GM18505 (cell line): ENCODE results near the gene SLC47A2.

Source experiments
- ATAC-seq: cut with Tn5 transposase; IDR thresholded peaks from one replicate; pipeline ENCODE4 v1.9.1; 2021; ENCODE audit not compliant: unreplicated experiment
- POLR2A ChIP-seq: IDR thresholded peaks from 4 replicates; pipeline ENCODE4 v1.6.1; 2011; ENCODE audit warnings: borderline replicate concordance; ENCODE audit not compliant: insufficient read depth, insufficient read length; ENCODE audit errors: extremely low read depth

SLC47A2 gene

DNA sequence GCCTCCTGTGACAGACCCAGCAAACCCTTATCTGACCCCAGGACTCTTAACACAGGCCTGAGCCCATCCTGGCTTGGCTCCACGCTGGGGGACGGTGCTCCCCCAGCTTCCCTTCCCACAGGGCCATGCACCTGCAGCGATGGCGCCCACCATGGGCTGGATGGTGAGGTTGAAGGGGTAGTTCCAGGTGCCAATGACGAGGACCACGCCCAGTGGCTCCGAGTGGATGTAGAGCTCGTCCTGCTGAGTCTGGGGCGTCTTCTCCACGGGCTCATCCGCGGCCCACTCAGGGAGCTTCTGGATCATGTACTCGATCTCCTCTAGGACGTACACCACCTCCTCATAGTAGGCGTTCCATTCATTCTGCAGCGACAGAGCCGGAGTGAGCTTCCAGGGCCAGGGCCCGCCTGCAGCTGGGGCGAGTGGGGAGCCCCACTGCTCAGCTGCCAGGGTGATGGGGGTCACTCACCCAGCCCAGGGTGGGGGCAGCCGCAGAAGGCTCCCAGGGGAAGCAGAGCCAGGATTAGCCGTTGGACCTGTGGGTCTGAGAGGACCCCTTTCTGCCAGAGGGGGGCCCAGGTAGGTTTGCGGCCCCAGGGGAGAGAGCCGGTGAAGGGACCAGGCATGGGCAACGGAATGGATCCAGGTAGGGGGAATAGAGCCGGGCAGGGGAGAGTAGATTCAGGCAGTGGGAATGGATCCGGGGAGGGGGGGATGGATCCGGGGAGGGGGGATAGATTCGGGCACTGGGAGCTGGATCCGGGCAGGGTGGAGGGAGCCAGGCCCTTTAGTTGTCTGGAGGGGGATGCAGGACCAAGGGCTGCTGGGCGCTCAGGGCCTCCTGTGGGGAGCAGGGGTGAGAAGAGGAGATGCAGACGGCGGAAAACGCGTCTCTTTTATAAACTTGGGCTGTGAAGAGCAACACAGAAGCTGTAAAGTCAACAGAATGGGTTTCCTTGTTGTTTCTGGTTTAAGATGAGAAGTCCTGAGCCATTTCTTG is 27.0 kb upstream of the SLC47A2 start:
- no peak for TF ChIP-seq POLR2A
- no peak for ATAC-seq

DNA sequence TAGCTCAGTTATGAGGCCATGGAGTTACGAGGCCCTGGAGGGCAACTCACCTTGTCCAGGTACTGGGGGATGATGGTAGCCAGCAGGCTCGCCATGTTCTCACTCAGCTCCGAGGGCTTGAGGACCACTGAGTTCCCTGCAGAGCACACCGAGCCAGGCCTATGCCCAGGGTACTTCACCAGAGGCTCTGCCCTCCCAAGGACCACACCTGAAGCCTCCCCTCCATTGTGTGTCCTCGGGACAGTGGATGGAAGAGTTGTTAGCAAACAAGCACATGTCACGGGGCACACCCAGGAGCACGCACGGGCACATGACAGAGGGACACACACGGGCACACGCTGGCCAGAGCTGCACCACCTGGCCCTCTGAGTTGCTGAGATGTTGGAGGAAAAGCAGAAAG is 26.1 kb upstream of the SLC47A2 start:
- no peak for TF ChIP-seq POLR2A
- ATAC-seq, result no peak

DNA sequence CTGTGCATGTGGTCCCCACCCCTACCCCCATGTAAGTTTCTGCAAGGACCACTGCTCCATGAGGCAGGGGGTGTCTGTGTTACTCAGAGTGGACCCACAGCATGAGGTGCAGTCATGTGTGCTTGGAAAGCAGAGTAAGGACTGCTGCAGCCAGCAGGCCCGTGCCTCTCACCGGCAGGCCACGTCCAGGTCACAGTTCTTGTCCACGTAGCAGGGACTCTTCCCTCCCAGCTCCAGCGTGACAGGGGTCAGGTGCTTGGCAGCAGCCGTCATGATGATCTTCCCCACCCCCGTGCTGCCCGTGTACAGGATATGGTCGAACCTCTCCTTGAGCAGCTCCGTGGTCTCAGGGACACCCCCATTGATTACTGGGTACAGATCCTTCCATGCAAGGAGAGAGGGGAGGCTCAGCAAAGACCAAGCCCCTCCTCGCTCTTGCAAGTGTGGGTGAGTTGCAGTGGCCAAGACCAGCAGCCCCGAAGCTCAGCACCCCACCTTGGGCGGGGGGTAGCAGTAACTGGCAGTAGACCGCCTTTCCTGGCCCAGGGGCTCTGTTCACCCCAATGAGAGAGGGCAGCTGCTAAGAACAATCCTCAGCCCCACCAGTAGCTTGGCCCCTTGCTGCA is 25.6 kb upstream of the SLC47A2 start:
- ATAC-seq, result no peak
- TF ChIP-seq POLR2A, result no peak

DNA sequence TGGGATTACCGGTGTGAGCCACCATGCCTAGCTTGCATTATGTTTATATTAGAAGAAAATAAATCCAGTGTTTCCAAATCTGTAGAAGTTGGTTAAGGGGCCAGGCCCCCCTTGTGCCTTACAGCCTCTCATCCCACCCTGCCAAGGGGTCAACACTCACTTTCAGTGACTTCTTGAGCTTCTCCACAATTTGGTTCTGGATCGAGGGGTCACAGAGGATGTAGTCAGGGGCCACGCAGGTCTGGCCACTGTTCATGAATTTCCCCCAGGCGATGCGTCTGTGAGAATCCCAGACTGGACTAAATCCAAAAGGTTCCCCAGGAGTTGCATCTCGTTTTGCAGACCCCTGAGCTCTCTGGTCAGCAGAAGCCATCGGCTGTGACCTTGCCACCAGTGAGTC is 24.5 kb upstream of the SLC47A2 start:
- TF ChIP-seq POLR2A, result no peak
- ATAC-seq, result no peak

DNA sequence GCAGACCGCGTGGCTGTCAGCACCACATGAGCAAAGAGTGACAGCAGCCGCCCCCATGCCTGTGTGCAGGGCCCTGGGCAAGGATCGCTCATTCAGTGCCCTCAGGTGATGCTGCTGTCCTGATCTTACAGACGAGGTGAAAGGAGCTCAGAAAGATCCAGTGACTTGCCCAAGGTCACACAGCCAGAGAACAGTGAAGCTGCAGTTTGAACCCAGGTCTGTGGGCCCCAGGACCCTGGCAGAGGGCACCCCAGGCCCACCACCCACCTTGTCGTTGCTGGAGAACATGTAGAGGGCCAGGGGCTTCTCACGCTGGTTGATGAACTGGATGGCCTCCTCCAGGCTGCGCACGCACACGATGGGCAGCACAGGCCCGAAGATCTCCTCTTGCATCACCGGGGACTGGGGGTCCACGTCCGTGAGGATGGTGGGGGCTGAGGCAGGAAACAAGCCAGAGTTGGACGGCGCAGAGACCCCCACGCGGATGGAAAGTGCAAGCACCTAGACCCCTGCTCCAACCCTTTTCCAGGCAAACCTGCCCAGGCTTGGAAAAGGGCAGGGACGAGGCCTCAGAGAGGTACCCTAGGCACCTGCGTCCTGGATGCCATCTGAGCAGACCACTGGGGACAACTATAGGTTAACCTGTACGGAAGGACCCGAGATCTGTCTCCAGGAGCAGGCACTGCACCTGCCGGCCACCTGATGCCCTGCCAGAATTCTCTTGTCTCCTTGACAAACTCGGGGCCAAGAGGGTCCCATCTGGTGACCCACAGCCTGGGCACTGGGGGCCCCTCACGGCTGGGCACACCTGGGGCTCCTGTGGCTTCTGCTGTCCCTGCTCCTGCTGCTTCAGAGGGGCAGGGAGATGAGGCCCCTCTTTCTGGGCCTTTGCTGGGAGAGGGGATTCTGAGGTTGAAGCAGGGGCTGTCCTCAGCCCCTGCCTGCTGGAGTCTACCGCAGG is 23.1 kb upstream of the SLC47A2 start:
- TF ChIP-seq POLR2A, result no peak
- ATAC-seq, result no peak

DNA sequence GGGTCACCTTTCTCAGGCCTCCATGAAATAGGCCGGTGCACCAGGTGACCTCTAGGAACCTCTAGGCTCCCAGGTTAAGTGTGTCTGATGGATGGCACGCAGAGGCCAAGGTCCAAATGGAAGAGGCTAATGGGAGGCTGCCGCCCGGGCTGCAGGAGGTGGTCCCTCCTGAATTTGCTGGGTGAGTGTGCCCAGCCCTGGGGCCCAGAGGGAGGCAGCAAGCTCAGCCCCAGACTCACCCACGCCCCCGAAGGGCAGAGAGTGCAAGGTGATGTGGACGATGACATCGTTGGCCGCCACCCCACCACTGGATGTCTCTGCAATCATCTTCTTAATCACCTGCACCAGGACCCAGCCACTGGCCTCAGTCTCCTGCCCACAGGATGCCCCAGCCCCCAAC is 22.4 kb upstream of the SLC47A2 start:
- TF ChIP-seq POLR2A, result no peak
- no peak for ATAC-seq

DNA sequence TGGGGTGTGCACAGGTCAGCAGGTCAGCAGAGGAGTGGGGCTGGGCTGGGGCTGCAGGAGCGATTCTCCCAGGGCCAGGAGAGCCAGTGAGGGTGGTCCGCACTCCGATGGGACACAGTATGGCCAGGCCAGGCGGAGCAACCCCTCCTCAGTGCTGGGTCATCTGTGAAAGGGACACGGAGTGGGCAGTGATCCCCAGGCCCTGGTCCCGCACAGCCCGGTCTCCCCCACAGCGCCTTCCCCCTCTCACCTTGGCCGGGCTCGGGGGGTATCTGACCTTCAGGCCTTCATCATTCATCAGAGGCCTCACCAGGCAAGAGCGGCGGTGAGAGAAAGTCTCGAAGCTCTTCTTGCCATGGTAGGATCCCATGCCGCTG is 21.7 kb upstream of the SLC47A2 start:
- no peak for TF ChIP-seq POLR2A
- no peak for ATAC-seq

DNA sequence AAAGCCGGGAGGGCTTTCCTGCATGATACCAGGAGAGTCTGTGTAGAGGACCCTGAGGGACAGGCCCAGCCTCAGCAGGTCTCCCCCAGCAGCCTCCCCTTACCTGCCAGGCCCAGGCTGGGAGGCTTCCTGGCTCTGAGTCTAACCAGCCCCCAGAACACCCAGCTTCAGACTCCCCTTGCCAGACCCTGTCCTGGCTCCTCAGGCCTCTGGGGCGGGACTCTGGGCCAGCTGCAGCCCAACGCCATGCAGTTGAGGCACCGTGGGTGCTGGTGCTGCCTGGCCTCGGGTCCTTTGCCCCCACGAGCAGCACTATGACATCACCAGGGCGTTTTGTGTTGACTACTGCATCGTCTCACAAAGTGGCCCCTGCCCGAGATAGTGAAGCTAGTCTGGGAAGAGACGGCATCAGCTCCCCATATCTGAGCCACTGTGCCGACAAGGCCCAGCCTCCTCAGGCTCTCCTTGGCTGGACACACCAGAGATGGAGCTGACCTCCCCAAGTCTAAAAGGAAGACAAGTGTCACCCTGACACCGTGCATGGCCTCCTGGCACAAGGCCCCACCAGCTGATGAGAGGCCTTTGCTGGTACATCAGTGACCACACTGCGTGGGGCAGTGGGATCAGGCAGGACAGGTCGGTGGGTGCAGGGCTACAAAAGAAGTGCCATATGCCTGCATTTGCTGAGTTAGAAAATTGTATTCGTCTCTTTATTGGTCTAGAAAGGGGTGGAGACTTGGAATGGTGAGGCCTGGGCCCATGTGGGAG is 21.1 kb upstream of the SLC47A2 start:
- no peak for ATAC-seq
- TF ChIP-seq POLR2A, result no peak

DNA sequence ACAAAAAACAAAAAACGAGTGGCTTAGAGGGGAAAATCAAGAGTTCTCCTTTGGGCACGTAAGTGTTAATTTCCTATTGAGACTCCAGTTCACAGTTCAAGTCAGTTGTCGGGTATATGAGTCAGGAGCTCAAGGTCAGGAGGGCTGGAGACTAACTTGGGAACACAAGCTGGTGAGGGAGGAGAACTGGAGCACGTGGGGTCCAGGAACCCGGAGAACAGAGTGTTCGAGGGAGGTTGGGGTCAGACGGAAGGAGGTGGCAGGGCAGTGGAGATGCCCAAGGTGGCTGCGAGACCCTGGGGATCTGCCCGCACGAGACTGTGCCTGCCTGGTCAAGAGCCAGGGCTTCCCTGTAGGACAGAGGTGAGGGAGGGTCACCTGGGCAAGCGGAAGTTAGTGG is 19.7 kb upstream of the SLC47A2 start:
- no peak for ATAC-seq
- no peak for TF ChIP-seq POLR2A

DNA sequence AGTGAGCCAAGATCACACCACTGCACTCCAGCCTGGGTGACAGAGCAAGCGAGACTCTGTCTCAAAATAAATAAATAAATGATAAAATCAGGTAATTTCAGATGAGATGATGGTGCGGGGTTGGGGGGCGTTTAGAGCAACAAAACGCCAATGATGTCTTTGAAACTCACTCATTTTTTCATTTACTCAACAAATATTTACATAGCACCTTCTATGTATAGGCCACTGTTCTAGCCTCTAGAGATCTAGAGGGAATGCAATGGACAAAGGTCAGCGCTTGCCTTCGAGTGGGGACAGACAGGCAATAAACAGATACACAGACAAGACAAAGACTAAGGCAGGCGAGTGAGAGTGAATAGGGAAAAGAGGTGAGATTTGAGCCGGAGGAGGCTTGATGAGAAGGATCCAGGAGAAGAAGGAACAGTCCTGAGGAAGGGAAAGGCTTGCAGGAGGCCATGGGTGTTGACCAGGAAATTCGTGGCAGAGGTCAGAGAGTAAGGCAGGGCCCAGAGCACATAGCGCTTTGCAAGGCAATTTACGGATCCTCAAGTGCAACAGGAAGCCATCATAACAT is 17.7 kb upstream of the SLC47A2 start:
- no peak for TF ChIP-seq POLR2A
- ATAC-seq, result no peak

DNA sequence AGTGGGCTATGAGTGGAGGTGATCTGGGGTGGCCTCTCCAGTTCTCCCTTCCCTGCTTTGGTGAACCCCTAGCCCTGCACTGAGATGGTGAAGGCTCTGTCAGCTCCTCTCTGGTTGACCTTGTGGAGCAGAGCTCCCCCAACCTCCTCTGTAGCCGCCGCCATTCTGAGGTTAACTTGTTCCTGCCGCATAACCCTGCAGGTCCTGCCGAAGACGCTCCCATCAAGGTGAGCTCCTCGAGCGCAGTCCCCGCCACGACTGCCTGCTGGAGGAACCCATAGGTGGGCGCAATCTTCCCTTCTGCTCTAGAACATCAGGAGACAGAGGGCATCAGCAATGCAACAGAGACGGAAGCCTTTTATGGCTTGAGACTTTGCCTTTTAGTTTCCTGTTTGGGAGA is 15.2 kb upstream of the SLC47A2 start:
- ATAC-seq, result no peak
- TF ChIP-seq POLR2A, result no peak

DNA sequence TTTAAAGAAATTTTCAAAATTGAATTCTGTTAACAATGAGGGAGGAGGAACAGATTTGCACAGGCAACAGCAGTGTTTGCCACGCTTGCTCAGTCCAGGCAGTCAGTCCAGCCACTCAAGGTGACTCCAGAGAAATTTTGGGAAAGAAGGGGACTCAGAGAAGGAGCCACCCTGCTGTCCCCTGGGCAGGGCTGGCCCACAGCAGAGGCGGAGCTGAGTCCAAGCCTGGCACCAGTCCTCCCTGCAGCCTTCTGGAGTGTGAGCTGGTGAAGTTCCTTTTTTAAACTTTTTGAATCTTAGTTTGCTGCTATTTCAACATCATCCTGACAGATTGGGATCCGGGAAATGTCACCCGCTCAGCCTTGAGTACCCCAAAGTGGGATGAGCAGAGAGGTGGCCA is 14.5 kb upstream of the SLC47A2 start:
- TF ChIP-seq POLR2A, result no peak
- ATAC-seq, result no peak
